ENCODE measurements around the gene EIF3A.
"Not testable (repeated sequence)": the region's sequence is repeated elsewhere in the genome, so short reads cannot be mapped to it uniquely, and the experiment has no call there.

The EIF3A gene

DNA sequence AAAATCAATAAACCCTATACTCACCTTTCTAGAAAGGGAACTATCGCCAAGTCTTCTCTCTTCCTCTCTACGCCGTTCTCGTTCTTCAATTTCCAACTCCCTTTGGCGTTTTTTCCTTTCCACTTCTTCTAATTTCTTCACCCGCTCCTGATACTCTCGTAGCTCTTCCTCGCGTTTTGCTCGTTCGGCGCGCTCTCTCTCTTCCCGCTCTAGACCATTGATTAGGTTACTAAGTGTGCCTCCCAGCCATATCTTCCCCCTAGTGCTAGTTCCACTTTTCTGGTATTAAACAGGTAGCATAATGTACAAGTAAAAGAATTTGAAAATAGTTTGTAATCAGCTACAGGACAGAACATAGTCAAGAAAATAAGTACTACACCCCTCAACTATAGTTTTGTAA lies 30.8 kb downstream of the EIF3A start:
- DNase-seq (ENCODE audit: low read depth in 2 of 2): no peak

DNA sequence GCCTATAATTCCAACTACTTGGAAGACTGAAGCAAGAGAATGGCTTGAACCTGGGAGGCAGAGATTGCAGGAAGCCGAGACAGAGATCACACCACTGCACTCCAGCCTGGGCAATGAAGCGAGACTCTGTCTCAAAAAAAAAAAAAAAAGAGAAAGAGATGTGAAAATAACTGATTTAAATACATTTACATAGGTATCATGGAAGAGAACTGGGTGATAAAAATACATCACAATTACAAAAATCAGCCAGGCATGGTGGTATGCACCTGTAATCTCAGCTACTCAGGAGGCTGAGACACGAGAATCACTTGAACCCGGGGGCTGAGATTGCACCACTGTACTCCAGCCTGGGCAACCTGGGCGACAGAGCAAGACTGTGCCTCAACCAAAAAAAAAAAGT lies 31.3 kb downstream of the EIF3A start:
- DNase-seq (ENCODE audit: low read depth in 2 of 2): no peak

DNA sequence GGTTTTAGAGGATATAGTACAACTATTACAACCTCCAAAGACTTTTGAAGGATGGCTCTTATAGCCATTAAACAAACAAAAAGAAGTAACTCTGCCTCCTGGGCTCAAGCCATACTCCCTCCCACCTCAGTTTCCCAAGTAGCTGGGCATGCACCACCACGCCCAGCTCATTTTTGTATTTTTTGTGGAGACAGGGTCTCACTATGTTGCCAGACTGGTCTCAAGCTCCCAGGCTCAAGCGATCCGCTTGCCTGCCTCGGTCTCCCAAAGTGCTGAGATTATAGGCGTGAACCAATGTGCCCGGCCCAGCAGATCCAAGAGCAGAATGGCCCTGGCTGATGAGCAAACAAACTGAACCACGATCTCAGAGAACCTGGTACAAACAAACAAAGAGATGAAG lies 35.1 kb downstream of the EIF3A start:
- no peak for DNase-seq (ENCODE audit: low read depth in 2 of 2)

DNA sequence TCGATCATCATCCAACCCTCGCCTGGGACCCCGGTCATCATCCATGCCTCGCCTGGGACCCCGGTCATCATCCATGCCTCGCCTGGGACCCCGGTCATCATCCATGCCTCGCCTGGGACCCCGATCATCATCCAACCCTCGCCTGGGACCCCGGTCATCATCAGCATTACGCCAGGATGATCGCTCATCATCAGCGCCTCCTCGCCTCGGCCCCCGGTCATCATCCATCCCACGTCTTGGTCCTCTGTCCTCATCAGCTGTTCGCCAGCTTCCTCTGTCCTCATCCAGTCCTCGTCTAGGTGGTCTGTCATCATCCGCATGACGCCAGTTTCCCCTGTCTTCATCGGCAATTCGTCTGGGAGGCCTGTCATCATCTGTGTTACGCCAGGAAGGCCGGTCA lies 38.4 kb downstream of the EIF3A start:
- no peak for DNase-seq (ENCODE audit: low read depth in 2 of 2)

DNA sequence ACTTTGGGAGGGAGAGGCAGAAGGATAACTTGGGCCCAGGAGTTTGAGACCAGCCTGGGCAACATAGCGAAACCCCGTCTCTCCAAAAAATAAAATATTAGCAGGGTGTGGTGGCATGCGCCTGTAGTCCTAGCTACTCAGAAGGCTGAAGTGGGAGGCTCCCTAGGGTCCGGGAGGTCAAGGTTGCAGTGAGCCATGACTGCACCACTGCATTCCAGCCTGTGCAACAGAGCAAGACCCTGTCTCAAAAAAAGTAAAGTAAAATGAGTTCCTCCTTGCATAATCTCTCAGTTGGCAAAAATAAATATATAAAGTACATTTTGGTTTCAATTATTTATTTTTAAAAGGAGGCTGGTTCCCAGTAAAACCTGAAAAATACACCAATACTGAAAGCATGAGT lies 39.3 kb downstream of the EIF3A start:
- no peak for DNase-seq (ENCODE audit: low read depth in 2 of 2)

DNA sequence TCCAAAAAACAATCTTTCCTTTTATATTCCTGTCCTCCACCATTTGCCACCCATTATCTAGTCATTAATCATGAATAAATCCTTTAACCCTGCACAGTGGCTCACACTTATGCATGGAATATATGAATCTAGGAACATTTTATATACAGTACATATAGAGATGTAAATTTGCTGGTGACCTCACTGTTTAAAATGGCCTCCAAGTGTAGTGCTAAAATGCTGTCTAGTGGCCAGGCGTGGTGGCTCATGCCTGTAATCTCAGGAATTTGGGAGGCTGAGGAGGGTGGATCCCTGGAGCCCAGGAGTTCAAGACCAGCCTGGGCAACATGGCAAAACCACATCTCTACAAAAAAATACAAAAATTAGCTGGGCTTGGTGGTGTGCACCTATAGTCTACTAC lies 41.5 kb downstream of the EIF3A start:
- no peak for DNase-seq (ENCODE audit: low read depth in 2 of 2)

DNA sequence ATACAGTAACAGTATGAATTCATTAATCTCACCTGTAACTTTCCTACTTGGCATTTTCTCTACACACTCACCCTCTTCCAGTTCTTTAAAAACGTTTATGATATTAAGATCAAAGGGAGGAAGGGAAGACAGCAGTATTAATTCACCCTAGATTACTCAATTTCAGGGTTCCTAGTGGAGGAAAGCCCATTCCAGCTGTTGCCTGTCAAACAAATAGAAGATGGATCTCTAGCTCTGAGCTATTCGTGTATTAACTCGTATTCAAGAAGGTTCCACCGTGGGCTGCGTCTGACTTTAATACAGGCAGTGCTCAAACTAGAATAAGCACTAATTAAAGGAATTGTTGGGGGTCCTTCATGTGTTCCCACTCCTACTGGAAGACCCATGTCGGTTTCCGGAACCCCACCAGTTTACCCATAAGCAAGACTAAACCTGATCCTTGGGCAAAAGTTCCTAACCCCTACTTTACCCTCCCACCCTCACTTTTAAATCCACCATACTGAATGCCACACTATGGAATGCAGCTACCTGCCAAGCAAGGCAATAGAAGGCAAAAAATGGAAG lies 49.0 kb downstream of the EIF3A start:
- no peak for DNase-seq (ENCODE audit: low read depth in 2 of 2)

DNA sequence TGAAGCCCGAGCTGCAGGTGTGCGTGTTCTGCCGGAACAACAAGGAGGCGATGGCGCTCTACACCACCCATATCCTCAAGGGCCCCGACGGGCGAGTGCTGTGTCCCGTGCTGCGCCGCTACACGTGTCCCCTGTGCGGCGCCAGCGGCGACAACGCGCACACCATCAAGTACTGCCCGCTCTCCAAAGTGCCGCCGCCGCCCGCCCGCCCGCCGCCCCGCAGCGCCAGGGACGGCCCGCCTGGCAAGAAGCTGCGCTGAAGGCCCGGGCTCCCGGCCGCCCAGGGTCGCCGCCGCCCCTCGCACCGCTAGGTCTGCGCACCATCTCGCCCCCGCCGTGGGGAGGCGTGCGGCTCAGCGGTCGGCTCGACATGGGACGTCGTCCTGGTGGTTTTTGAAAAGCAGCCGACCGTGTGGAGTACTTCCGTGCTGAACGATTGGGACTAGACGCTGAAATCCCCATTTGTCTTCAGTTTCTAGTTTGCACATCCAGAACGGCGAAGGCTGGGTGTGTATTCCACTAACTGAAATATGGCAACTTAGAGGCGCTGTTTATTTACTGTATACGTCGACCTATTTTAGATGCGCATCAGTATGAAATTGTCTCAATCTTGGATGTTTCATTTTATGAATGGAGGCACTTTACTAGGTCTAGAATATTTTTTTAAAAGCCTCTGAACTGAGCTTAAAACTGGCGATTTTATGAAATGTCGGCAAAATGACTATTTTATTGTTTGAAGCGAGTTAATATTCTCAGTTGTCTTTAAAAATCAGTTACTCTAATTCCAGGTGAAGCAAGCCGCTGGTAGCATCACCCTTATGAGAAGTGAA lies 50.0 kb downstream of the EIF3A start:
- peak in 1 of 2 donors; percentile 16 for DNase-seq (ENCODE audit: low read depth in 2 of 2)

DNA sequence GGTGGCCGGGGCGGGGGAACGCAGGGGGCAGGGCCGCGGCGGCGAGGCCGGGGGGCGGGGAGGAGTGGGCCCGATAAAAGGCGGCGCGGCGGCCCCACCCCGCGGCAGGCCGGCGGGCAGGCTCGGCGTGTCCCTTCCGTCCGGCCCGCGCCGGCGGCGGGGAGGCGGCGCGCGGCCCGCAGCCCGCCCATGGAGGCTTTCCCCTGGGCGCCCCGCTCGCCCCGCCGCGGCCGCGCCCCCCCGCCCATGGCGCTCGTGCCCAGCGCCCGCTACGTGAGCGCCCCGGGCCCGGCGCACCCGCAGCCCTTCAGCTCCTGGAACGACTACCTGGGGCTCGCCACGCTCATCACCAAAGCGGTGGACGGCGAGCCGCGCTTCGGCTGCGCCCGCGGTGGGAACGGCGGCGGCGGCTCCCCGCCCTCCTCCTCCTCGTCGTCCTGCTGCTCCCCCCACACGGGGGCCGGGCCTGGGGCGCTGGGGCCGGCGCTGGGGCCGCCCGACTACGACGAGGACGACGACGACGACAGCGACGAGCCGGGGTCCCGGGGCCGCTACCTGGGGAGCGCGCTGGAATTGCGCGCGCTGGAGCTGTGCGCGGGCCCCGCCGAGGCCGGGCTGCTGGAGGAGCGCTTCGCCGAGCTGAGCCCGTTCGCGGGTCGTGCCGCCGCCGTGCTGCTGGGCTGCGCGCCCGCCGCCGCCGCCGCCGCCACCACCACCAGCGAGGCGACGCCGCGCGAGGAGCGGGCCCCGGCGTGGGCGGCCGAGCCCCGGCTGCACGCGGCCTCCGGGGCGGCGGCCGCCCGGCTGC lies 50.8 kb downstream of the EIF3A start, which contains the start of gene NANOS1:
Gene NANOS1 (plus strand): TSS at position 102 of the 808 bp plus-strand sequence. CDS start 88 bp downstream, at position 190.
- no peak for DNase-seq (ENCODE audit: low read depth in 2 of 2)

DNA sequence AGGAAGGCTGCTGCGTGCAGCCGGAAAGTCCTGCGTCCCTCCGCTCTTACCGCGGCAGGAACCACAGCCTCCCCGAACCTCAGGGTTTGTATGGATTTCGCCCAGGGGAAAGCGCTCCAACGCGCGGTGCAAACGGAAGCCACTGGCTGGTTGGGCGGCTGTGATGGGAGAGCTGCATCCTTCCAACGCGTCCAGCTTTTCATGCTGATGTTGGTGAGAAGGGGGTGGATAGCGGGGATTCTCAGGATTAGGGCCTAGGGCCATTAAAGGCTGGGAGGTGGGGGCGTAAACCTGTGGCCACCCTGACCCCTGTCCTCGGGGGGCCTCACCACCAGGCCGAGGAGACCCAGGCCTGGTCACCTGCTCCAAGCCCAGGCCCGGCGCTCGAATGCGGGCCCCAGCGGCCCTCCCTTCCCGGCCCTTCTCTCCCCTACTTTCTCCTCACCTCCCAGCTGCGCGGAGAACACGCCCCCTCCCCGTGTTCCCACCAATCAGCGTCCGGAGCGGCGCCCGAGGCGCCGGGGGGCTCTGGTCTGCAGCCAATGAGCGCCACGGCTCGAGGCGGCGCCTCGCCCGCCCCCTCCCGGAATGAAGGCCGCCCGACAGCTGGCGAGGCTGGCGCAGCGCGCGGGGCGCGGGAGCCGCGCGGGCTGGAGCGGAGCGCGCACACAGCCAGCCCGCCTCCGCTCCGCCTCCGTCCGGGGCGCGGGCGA lies 51.6 kb downstream of the EIF3A start:
- DNase-seq (ENCODE audit: low read depth in 2 of 2): peak; percentile 56 to 61

DNA sequence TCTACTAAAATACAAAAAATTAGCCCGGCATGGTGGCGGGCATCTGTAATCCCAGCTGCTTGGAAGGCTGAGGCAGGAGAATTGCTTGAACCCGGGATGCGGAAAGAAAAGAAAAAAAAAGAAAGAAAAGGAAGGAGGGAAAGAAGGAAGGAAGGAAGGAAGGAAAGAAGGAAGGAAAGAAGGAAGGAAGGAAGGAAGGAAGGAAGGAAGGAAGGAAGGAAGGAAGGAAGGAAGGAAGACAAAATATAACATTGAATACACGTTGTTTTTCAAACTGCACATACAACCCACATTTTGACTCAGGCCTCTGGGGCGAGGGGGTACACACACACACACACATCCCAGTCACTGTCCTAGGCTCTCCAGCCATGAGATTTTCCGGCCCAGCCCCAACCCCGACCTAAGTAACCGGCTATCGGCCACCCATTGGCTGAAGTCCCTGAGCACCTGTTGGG lies 52.1 kb downstream of the EIF3A start:
- DNase-seq (ENCODE audit: low read depth in 2 of 2): not testable (repeated sequence)

DNA sequence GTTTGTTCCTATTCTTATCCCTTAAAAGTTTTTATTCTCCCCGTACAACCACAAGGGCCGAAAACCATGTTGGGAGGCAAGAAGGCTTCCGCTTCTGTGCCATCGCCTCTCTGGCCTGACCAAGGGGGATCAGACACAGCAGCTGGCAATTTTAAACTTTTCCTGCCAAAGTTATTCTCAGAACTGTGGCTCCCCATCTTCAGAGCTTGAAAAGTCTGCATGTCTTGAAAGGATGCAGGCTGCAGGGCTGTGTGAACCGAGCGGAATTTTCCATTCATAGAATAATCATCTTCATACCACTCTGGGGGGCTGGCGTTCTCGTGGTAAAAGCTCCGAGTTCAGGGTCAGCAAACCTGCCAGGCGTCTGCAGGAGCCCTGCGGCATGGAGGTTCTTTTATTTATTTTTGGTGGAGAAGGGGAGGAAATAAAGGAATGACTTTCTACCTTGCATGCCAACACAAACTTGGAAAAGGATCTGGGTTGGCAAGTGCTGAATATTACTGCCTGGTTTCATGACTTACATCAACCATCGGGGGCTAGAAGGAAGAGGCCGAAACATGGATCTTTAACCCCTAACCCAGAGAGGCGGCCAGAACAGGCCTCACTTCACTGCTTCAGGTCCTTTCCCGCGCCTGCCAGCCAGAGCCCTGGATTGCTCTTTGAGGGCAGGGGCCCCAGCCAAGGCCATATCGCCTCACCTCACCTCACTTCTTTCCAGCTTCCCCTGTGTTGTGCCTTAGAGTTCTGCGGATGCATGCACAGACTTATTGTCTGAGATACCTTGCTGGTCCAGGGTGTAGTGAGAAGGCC lies 54.1 kb downstream of the EIF3A start:
- no peak for DNase-seq (ENCODE audit: low read depth in 2 of 2)

DNA sequence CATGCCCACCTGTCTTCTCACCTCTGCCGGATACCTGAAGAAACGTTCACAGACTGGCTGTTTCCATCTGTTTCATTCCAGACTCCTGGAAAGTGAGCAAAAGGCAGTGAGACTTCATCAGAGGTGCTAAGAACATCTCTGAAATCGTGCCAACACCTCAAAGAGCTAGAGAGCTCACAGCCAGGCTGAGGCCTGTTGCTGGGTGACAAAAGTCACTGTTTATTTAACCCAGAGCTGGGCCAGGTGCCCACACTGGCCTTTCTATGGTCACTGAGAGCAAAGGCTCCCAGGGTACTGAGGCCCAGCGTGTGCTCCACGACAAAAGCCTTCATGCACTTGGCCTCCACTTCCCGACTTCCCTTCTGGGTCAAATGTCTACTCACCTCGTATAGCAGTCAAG lies 54.8 kb downstream of the EIF3A start:
- no peak for DNase-seq (ENCODE audit: low read depth in 2 of 2)

DNA sequence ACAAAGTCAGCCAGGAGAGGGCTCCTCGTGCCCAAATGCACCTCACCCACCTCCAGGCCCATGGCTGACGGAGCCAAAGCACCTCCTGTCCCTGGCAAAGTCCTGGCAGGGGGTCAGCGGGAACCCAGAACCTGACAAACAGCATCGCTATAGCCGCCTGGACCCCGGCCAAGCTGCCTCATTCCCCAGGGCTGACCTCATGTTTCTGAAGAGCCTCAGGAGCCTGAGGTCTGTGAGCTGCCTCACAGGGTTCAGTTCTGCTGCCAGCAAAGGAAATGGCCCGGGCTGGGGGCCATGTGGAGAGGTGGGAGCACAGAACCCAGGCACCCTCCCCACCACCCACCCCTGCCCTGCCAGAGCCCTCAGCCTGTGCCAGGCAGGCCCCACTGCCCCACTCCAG lies 55.3 kb downstream of the EIF3A start:
- no peak for DNase-seq (ENCODE audit: low read depth in 2 of 2)

DNA sequence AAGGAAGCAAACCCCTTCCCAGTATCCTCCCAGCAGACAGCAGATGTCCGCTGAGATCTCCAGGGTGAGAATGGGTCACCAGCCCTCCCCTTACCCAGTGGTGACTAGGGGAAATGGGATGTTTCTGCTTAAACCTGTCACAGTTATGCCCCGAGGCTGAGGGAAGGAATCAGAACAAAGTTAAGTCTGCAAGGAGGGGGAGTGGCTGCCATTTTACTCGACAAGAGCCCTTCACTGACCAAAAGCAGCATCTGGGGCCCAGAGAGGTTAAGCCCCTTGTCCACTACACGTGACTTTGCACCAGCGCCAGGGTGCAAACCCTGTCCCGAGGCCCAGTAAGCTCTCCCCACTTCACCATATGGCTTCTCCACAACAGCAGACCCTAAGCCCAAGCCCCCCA lies 55.7 kb downstream of the EIF3A start:
- DNase-seq (ENCODE audit: low read depth in 2 of 2): no peak

DNA sequence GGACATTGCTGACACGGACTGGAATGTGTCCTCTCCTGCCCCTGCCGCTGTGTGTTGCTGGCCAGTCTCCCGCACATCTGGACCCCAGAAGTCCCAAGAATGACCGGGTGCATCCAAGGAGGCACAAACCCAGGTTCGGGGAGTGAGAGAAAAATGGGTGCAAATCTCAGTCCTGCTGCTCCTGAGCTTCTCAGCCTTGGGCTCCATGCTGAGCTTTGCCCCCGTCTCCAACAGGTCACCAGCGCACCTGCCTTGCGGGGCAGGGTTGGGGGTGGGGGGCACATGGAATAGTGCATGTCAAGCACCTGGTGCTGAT lies 57.1 kb downstream of the EIF3A start:
- DNase-seq (ENCODE audit: low read depth in 2 of 2): no peak

DNA sequence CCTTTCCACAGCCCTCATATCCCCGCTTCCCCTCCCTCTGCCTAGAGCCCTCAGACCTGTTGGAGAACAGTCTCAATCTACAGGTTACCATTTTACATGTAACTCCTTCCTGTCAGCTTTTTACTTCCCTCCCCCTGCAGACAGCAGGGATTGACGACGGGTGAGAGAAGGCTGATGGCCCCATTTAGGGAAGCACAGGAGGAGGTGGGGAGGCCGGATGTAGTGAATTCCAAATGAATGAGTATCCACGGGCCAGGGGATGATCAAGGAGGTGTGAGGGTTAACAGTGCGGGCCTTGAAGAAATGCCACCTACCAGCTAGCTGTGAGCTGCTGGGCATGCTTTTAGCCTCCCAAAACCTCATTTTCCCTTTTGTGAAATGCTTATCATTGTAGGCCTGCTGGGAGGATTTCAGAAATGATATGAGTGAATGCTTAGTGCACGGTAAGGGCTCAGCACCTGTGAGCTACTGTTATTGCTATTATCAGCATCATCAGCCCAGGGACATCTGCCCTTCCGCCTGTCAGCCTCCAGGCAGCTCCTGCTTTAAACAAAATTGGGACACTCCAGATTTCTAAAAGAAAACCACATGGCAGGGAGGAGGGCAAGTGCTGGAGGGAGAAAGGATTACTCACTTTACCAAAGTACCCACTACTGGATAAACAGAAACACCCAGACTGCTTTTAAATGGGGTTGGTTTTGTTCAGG lies 57.6 kb downstream of the EIF3A start:
- DNase-seq (ENCODE audit: low read depth in 2 of 2): no peak

DNA sequence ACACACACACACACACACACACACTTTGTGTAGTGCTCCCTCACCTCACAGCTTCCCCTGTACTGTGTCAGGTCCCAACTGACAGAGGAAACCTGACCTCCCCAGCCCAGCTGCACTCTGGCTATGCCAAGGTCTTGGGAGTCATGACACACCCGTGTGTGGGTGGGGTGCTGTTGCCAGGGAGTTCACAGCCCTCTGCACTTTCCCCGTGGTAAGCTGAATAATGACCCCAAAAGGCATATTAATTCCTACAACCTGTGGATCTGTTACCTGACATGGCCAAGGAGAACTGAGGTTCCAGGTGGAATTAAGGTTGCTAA lies 60.0 kb downstream of the EIF3A start:
- no peak for DNase-seq (ENCODE audit: low read depth in 2 of 2)

DNA sequence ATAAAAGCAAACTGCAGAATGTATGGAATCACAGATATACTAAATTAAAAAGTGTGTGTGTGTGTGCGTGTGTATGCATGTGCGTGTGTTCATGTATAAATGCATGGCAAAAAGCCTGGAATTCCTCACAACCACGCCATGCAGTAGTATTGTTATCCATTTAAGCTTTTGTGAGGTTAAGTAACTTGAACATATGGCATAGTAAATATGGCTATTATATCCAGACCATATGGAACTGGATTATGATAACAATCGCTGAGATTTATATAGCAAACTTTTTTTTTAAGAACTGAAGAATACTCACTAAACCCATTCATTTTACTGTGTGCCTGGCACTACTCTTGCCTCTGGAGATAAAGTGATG lies 73.4 kb downstream of the EIF3A start:
- no peak for DNase-seq (ENCODE audit: low read depth in 2 of 2)

DNA sequence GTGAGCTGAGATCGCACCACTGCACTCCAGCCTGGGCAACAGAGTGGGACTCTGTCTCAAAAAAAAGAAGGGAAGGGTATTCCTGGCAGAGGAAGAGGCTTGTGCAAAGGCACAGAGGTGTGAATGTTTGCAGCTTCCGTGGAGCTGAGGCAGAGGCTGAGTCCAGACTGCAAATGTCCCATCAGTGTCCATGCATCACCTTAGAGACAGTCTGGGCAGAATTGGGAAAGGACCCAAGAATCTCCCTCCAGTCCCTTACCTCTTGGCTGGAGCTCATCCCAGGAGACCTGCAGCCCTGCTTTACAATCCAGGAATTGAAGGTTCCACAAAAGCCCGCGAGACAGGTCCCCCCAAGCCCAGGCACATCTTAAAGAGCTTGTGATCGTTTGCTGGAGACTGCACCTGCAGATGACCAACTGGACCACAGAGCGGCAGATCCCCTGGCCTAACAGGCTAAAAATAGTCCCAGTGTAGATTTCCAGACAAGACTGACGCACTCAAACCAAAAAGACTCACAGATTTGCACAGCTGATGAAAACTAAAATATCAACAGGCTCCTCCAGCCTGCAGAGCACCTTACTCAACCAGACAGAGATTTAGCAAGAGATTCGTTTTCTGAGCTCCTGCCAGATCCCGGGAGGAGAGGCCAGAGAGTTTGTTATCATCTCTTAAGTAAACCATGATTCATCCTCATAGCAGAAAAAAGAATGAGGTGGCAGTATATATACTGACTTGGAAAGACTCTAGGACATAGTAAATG lies 74.0 kb downstream of the EIF3A start:
- DNase-seq (ENCODE audit: low read depth in 2 of 2): no peak

All from stimulated activated CD4-positive, alpha-beta T cell treated with anti-CD3 and anti-CD28 coated beads, Interleukin-1b, Interleukin-23, amount 100 ng/mL, for 1 hour (primary cell).